Right ventricle myocardium inferior (tissue), 1 donor: ENCODE data around the gene NRROS. TPM values are rescaled to one million over a fixed set of nuclear protein-coding genes. Genes with fewer than 3 reads are reported as not detected.

ENCODE experiments used
- ATAC-seq: fragments of 200-7000 bp; cut with Tn5 transposase; one replicate; pipeline ENCODE4 v1.9.1; 2020; ENCODE audit warnings: mild to moderate bottlenecking, moderate library complexity
- DNase-seq: peaks from one replicate; pipeline ENCODE4 v3.0.0; 2021; ENCODE audit errors: missing footprints
- intact Hi-C: fragments of 100-400 bp; cut with DNase I; formaldehyde crosslinking; loops from one replicate; pipeline ENCODE4 v1.11.0; 2022
- total RNA-seq: library from RNA; stranded (reverse); fragmentation: NEBNext Ultra II Directional; extraction: Animal tissue kit (Norgen Biotek cat#: 25700); gene quantifications from one replicate; pipeline ENCODE4 v1.2.1, GENCODE V29; 2021
- donor health status: DM: no; HTN: yes; CAD: no; lungs with severe emphysema.

NRROS gene
- total RNA-seq, 1 donor from 2014 or later, result 3.1 TPM

DNA sequence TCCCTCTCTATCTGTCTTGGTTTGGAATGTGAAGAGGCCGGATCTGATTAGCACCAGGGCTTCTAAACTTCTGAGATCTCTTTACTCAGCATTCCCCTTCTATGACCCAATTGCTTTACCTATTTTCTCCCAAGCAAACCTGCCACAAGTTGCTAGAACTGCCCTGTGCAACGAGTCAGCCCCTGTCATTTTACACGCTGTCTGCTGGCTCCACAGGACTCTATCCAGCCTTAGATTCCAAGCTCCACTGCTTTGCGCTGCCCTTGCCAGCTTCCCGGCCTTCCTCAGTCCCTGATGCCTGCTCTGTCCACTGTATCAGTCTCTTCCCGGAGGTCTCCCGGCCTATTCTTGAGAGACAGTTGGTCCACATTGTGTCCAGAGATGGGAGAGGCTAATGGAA lies 60.3 kb downstream of the NRROS start:
- no peak for ATAC-seq
- no peak for DNase-seq
- intact Hi-C loops, result no loop called here

- intact Hi-C loops, result no loop called here
- DNase-seq, result no peak
- ATAC-seq, result no peak
These were observed 61.3 kb downstream of the NRROS start for GRCh38 chr3:196700801-196701200.

GRCh38 chr3:196706327-196706726 lies 66.8 kb downstream of the NRROS start:
- intact Hi-C loops, result no loop called here
- ATAC-seq, result no peak
- no peak for DNase-seq

- ATAC-seq (no peak), DNase-seq (no peak)
- intact Hi-C loops, result no loop called here
These were observed 67.2 kb downstream of the NRROS start for GRCh38 chr3:196706731-196707130.

- intact Hi-C loops, result no loop called here
- no peak for ATAC-seq
- DNase-seq, result no peak
These were observed 68.1 kb downstream of the NRROS start for GRCh38 chr3:196707566-196707965.

- DNase-seq (no peak), ATAC-seq (no peak)
- intact Hi-C loops, result no loop called here
These were observed 69.0 kb downstream of the NRROS start for GRCh38 chr3:196708467-196708866.

Other genes starting within 250 kb of the NRROS start
- 31.1 TPM for gene UBXN7, start 207.3 kb upstream of the NRROS start, total RNA-seq
- gene RNF168, start 135.9 kb upstream of the NRROS start, total RNA-seq, result 21.9 TPM
- gene SMCO1, start 124.3 kb upstream of the NRROS start, total RNA-seq, result 78.6 TPM
- gene WDR53, start 71.1 kb upstream of the NRROS start, total RNA-seq, result 9.8 TPM
- 8.2 TPM for gene FBXO45, start 71.0 kb upstream of the NRROS start, total RNA-seq
- gene CEP19, start 72.6 kb downstream of the NRROS start, total RNA-seq, result 1.9 TPM
- gene PIGX, start 72.7 kb downstream of the NRROS start, total RNA-seq, result 15.0 TPM
- gene PAK2, start 100.2 kb downstream of the NRROS start, total RNA-seq, result 45.4 TPM
- gene SENP5, start 228.2 kb downstream of the NRROS start, total RNA-seq, result 15.8 TPM